Fibroblast of mammary gland (primary cell): Measurements from ENCODE around the gene SLC15A5.

Experiments
- DNase-seq: peaks from one replicate; pipeline ENCODE4 v3.0.0-alpha.2; 2010; ENCODE audit warnings: low read depth
- H3K4me3 ChIP-seq: 2 replicates; pipeline ENCODE4 v1.5.1; 2011; ENCODE audit warnings: low read depth, mild to moderate bottlenecking, low read length, moderate library complexity; ENCODE audit not compliant: control insufficient read depth
- TF ChIP-seq, protein P1 (sequence below): conservative IDR thresholded peaks from 2 replicates; pipeline ENCODE4 v1.5.1; 2011; ENCODE audit warnings: low read depth, low read length, inconsistent platforms; ENCODE audit not compliant: control insufficient read depth, insufficient read depth

SLC15A5 gene

DNA sequence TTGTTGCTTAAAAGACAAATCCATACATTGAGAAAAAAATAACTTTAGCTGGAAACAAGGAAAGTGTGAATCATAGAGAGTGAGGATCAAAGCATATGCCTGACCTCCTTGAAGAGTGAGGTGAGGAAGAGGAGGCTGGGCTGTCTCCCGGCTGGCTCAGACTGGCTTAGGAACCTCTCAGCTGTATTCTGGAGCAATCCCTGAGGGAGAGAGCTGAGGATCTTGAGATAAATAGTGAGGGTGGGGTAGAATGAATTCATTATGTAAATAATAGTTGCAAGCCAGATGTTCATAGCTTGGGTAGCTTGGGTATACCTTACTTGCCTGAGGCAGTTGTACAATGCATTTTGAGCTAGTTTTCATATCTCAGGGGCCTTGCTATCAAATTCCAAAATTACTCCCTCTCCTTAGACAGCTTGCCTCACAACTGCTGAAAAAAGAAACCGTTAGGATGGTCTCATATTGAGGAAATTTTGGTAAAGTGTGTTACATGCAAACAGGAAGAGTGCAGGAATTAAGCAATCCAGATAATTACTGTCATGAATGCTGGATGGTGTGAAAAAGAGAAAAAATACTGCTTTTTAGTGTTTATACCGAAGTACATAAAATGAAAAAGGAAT lies 30.5 kb upstream of the SLC15A5 start:
- TF ChIP-seq, protein P1, sequence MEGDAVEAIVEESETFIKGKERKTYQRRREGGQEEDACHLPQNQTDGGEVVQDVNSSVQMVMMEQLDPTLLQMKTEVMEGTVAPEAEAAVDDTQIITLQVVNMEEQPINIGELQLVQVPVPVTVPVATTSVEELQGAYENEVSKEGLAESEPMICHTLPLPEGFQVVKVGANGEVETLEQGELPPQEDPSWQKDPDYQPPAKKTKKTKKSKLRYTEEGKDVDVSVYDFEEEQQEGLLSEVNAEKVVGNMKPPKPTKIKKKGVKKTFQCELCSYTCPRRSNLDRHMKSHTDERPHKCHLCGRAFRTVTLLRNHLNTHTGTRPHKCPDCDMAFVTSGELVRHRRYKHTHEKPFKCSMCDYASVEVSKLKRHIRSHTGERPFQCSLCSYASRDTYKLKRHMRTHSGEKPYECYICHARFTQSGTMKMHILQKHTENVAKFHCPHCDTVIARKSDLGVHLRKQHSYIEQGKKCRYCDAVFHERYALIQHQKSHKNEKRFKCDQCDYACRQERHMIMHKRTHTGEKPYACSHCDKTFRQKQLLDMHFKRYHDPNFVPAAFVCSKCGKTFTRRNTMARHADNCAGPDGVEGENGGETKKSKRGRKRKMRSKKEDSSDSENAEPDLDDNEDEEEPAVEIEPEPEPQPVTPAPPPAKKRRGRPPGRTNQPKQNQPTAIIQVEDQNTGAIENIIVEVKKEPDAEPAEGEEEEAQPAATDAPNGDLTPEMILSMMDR = no peak
- H3K4me3 ChIP-seq = no peak overlapping the region
- DNase-seq = peak; percentile 27

DNA sequence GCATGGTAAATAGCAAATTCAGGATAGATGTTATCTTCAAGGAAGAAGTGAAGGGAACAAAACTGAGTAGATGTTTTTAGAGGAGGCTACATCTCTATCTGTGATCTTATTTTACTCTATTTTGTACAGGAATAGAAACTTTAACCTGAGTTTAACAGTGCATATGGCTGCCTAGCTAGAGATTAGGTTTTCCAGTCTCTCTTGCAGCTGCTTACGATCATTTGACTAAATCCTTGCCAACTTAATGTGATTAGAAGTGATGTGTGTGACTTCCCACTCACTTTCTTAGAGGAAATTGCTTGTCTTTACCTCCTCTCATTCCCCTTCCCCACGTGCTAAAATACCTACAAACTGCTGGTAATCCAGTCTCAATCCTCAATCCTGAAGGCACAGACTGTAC lies 26.5 kb upstream of the SLC15A5 start:
- TF ChIP-seq, protein P1 = no peak
- H3K4me3 ChIP-seq = no peak overlapping the region

DNA sequence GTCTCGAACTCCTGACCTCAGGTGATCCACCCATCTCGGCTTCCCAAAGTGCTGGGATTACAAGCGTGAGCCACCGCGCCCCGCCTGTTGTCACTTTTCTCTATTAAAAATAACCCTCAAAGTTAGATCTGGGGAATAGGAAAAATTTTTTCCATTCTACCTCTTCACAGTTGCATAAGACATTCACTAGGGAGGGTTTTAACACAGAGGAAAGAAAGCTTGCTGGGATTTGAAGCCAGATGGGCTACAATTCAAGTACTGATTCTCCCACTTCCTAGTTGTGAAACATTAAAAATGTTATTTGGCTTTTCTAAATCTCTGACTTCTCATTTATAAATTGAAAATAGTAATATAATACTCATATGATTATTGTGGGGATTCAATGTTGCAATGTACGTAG lies 23.3 kb upstream of the SLC15A5 start:
- no peak overlapping the region for H3K4me3 ChIP-seq
- peak; percentile 50 for DNase-seq
- TF ChIP-seq, protein P1 = no peak

More for the DNA sequence above, 26.5 kb upstream of the SLC15A5 start:
- no peak for DNase-seq

DNA sequence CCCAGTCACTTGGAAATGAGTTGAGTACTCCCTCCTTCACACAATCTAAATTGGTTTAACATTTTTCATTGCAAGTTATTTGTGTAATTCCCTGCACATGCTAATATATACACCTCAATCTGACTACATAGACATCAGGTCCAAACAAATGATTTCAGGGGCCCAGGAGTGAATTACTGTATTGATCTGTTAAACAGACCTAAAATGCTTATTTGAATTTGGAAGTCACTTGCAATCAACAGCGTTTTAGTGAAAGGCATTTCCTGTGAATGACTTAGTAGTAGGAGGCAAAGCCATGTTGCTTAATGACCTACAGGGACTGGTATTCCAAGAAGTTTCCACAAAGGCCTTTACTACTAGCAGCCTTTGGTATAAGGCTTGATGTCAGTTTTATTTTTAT lies 22.6 kb upstream of the SLC15A5 start:
- TF ChIP-seq, protein P1 = no peak
- peak; percentile 56 for DNase-seq
- no peak overlapping the region for H3K4me3 ChIP-seq

DNA sequence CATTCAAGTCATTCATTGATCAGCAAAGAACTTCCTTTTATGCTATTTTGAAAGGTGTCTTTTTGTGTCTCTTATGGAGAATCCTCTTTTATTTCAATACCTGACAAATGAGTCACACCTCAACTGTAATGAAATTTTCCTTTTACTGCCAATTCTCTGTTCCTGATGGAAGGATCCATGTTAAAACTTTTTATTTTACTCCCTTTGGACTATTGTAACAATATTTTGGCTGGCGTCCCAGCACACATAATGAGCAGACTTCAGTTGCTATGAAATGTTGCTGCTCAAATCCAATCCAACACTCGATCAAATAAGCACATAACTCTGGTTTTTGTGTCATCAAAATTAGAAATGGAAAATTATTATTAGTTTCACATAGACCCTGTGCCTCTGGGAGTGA lies 21.9 kb upstream of the SLC15A5 start:
- H3K4me3 ChIP-seq = no peak overlapping the region
- TF ChIP-seq, protein P1 = no peak
- peak; percentile 54 for DNase-seq

DNA sequence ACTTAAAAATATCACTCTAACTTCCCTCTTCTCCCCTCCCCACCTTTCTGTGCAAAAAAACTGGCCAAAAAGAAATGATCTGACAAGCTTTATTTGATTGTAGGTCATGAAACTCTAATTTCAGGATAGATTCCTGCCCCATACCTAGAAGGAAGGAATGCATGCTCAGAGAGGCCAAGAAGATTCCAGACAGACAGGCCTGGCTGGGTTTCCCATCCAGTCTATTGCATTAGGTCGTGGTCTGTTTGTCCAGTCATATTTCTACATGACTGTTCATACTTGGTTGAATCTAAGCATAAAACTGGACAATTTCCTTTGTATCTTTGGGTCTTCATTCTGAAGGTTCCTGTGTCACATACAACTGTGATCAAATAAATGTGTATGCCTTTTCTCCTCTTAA lies 20.0 kb upstream of the SLC15A5 start:
- TF ChIP-seq, protein P1 = no peak
- no peak for DNase-seq
- no peak overlapping the region for H3K4me3 ChIP-seq
